HG03469 (cell line): ENCODE measurements around the gene HTT.

Experiments used
- ATAC-seq: cut with Tn5 transposase; IDR thresholded peaks from one replicate; pipeline ENCODE4 v1.9.1; 2021; ENCODE audit warnings: mild to moderate bottlenecking, moderate library complexity, moderate number of reproducible peaks; ENCODE audit not compliant: unreplicated experiment

Gene HTT

DNA sequence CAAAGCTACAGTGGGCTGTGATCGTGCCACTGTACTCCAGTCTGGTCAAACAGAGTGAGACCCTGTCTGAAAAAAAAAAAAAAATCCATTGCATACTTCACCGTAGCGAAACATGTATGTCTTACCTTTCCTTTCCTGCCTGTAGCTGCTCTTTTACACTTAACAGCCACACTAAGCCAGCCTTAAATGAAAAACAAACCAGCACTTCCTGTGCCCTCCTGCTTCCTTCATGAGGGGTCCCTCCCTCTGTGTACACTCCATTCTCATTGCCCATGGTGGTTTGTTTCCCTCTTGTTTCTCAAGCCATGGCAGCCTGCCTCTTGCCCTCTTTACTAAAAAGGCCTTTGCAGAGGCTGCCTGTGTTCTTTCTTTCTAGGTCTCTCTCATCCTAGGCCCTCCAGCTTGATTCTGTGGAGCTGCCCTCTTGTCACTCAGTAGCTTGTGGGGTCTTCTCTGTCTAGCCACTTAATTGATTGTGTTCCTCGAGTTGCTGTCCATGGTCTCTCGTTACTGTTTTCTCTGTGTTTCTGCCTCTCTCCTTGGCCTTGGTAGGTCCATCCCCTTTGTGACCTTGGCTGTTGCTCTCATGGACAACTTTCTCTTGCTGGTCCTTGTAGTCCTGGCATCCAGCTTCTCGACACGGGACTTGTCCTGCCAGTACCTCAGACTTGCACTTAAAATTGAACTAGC is 122.3 kb downstream of the HTT start:
- ATAC-seq, result no peak

GRCh38 chr4:3197366-3198105 is 123.1 kb downstream of the HTT start:
- ATAC-seq, result no peak

DNA sequence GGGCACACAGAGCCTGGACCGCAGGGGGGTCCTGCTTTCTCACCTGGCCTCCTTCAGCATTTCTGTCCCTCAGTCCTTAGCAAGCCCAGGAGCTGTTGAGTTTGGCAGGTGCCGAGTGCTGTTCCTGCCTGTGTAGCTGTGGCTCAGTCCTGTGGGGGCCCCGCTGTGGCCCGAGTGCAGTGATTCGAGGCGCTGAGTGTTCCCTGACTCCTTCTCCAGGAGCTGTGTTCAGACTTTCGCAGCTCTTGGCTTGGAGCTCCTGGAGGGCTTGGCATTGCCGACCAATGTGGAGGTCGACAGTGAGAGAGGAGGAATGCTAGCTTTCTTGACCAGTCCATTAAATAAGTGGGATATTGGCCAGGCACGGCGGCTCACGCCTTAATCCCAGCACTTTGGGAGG is 124.4 kb downstream of the HTT start:
- ATAC-seq, result no peak

- no peak for ATAC-seq
Measured at GRCh38 chr4:3199653-3200422, 125.4 kb downstream of the HTT start.

- ATAC-seq, result no peak
Measured at GRCh38 chr4:3200423-3201090, 126.1 kb downstream of the HTT start.

DNA sequence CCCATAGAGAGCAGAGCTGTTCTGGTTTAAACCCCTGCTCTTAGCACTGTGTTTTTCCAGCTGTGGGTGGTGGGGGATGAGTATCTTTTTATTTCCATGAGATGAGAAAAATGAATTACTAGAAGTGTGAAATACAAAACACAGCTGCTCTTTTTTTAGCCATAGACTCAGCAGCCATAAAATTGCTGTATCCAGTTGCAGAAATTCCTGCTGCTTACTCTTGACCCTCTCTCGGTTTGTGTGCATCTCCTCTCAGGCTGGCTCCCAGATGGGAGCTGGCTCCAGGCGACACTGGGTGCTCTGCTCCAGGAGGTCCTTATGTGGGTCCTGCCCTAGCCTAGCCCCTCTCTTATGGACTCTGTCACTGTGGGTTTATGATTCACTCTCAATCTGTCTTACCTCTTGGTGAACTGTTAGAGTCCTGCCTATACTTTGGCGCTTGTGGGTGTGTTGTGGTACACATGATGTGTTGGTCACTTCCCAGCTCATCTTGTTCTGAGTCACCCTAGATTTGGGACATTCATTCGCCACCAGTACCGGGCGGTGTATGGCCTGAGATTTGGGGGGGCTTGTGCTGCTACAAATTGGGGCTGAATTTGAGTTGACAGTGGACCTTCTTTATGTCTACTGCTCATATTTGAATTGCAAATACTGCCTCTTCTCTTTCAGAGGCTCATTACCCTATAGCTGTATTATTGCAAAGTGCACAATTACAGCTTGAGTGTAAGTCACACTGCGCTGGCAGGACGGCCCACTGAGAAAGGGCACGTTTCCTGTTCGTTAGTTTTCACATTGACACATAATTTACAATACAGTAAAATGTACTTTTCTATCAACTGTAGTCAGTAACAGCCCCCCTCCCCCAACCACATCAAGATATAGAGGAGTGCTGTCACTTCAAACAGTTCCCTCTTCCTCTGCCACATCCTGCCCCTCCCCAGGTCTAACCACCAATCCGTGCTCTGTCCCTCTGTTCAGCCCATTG is 127.5 kb downstream of the HTT start:
- no peak for ATAC-seq

DNA sequence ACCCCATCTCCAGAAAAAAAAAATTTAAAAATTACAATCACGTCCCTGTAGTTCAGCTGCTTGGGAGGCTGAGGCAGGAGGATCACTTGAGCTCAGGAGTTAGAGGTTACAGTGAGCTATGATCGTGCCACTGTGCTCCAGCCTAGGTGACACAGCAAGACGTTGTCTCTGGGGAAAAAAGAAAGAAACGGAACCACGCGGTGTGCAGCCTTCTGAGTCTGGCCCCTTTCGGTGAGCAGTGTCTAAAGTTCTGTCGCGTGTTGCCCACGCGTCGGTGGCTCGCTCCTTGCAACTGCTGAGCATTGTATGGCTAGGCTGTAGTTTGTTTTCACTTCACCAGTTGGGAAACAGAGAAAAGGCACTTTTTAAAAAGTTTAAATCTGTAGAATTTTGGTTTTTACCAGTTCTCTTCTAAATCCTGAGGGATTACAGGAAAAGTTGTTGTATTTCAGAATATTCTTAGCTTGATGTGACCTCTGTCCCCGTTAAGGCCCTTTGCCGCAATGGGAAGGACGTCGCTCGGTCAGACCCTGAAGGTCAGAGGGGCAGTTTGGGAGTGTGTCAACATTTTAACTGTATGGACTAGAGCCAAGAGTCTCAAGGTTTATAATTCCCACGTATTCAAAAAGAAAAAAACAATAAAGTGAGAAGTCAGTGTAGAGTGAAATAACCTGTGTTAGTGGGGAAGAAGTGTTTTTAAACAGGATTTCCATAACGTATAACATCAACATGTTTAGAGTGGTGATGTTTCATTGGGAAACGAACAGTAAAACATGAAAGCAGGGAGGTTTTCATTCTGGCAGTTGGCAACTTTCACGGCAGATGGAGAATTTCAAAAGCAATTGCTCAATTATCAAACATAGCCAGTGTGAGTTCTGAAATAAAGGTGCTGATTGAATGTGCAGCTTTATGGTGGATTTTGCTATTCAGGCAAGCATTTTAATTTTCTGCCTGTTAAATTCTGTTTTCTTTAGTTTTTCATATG is 128.6 kb downstream of the HTT start:
- ATAC-seq, result no peak

DNA sequence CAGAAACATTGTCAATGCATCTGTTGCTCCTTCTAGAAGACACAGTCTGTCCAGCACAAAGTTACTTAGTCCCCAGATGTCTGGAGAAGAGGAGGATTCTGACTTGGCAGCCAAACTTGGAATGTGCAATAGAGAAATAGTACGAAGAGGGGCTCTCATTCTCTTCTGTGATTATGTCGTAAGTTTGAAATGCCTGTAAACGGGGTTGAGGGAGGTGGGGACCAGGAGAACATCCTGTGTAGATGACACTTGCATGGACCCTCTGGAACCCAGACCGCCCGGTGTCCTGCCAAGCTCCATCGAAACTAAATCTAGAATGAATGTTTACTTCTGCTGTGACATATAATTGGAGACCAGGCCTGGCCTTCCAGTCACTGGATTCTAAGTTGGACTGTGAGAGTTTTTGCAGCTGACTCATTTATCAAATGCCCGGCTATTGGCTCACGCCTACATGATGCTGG is 129.5 kb downstream of the HTT start:
- no peak for ATAC-seq

GRCh38 chr4:3205995-3206394 is 131.5 kb downstream of the HTT start:
- ATAC-seq, result no peak

DNA sequence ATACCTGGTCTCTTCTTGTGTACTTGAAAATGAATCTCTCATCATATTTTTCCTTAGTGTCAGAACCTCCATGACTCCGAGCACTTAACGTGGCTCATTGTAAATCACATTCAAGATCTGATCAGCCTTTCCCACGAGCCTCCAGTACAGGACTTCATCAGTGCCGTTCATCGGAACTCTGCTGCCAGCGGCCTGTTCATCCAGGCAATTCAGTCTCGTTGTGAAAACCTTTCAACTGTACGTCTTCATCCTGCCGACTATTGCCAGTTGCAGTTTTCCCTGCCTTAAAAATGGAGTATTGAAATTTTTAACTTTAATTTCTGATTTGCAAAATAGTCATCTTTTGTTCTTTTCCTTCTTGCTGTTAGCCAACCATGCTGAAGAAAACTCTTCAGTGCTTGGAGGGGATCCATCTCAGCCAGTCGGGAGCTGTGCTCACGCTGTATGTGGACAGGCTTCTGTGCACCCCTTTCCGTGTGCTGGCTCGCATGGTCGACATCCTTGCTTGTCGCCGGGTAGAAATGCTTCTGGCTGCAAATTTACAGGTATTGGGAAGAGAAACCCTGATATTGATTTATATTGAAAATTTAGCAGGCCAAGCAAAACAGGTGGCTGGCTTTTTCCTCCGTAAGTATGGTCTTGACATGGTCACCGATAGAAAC is 132.1 kb downstream of the HTT start:
- no peak for ATAC-seq

- no peak for ATAC-seq
Measured at GRCh38 chr4:3207531-3208037, 133.1 kb downstream of the HTT start.

GRCh38 chr4:3208826-3209225 is 134.3 kb downstream of the HTT start:
- ATAC-seq, result no peak

DNA sequence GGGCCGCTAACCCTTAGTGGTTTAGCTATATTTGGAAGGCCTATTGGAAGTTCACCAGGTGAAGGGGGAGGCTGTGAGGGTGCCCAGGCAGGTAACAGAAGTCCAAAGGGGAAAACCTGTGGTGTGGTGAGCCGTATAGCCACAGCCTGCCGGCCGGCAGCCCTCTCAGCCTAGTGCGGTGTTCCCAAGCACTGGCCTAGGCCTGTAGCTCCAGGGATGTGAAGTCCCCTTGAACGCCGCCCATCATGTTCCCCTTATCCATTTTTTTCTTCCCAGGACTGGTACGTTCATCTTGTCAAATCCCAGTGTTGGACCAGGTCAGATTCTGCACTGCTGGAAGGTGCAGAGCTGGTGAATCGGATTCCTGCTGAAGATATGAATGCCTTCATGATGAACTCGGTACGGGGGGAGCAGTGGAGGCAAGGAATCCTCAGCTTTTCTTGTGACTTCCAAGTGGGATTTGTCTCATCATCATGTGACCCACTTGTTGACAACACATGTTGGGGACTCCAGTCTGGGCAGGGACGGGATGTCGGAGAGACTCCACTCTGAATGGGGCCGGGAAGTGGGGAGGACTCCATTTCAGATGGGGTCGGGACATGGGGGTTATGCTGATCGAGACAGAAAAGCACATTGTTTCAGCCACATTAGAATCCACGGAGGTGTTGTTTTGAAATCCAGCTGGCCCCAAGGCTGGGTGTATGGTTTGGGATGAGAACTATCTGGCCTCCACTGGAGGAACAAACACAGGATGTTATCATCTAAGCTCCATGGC is 135.3 kb downstream of the HTT start:
- no peak for ATAC-seq

DNA sequence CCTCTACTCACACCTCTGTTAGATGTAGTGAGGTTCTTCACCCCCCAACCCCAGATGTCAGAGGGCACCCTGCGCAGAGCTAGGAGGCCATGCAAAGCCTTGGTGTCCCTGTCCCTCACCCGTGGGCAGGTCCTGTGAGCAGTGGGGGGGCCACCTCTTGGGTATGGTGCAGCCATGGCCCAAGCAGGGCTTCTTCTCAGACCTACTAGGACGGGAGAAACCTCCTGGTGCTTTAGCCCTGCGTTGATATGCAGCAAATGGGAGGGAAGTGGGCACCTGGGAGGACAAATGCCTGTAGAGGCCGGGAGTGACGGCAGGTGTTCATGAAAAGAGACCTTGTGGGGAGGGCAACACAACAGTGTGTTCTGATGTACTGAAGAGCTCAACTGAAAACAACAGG is 136.0 kb downstream of the HTT start:
- no peak for ATAC-seq

DNA sequence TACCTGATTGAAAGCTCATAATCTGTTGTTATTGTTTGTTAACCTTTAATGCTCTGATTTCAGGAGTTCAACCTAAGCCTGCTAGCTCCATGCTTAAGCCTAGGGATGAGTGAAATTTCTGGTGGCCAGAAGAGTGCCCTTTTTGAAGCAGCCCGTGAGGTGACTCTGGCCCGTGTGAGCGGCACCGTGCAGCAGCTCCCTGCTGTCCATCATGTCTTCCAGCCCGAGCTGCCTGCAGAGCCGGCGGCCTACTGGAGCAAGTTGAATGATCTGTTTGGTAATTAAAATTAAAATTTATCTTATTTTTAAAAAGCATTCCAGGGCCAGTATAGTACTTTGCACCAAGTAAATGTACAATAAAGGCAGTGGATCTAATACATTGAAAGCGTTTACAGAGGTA is 137.4 kb downstream of the HTT start:
- no peak for ATAC-seq

GRCh38 chr4:3212391-3213105 is 138.1 kb downstream of the HTT start:
- no peak for ATAC-seq

DNA sequence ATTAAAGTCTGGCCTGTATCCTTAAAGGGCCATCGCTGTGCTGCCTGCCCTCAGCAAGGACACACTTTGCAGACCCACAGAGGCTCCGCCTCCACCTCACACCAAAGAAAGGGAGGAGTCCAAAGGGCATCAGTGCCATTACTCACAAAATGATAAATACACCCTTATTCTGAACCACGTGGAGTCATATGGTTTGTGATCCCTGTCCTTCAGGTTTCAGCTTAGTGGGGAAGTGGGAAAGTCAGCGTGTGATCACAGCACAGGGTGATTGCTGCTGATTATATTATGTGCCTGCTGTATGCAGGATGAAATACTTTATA is 138.6 kb downstream of the HTT start:
- no peak for ATAC-seq
